Activated T-helper 17 cell treated with anti-CD3 and anti-CD28 coated beads, Interleukin-2, amount 50 U/mL, for 72 hours (primary cell): ENCODE data around the gene SASH1. TPM values are rescaled to one million over a fixed set of nuclear protein-coding genes. Genes with fewer than 3 reads are reported as not detected.

Experiments
- ATAC-seq: fragments of 150-1000 bp; cut with Tn5 transposase; replicated peaks from 2 replicates; pipeline ENCODE4 v1.10.0; 2021; ENCODE audit warnings: mild to moderate bottlenecking, moderate library complexity
- H3K27ac Mint-ChIP-seq: one replicate; pipeline ENCODE4 v1.8.0; 2022; ENCODE audit warnings: mixed read lengths
- H3K27me3 Mint-ChIP-seq: one replicate; pipeline ENCODE4 v1.8.0; 2022; ENCODE audit warnings: mixed read lengths
- H3K36me3 Mint-ChIP-seq: one replicate; pipeline ENCODE4 v1.8.0; 2022; ENCODE audit warnings: low read depth, mild to moderate bottlenecking, mixed read lengths
- H3K4me1 Mint-ChIP-seq: one replicate; pipeline ENCODE4 v1.8.0; 2022; ENCODE audit warnings: mixed read lengths
- H3K4me3 Mint-ChIP-seq: one replicate; pipeline ENCODE4 v1.8.0; 2022; ENCODE audit warnings: mild to moderate bottlenecking, mixed read lengths
- H3K9me3 Mint-ChIP-seq: one replicate; pipeline ENCODE4 v1.8.0; 2022; ENCODE audit warnings: mixed read lengths
- total RNA-seq, 2 donors: library from RNA; stranded (reverse); gene quantifications; one replicate each; pipeline ENCODE4 v1.2.3, GENCODE V29; 2022

Gene SASH1
- total RNA-seq, 2 donors from 2014 or later, result 1.8 to 2.9 TPM

- Mint-ChIP-seq H3K9me3 (no peaks in the 10 kb centered on the region), H3K27me3 (peaks cover 9% of the 10 kb centered on the region), H3K4me1 (peaks cover 13% of the 10 kb centered on the region), H3K36me3 (no peaks in the 10 kb centered on the region), H3K4me3 (peak overlapping the region; percentile 61), H3K27ac (peak overlapping the region; percentile 90)
- ATAC-seq, result no peak
Measured at GRCh38 chr6:148520109-148520841, 177.6 kb downstream of the SASH1 start.

GRCh38 chr6:148521158-148521557 is 178.5 kb downstream of the SASH1 start:
- no peak for ATAC-seq
- H3K27ac Mint-ChIP-seq, result peak overlapping the region; percentile 90
- H3K4me1 Mint-ChIP-seq, result peaks cover 17% of the 10 kb centered on the region
- peaks cover 9% of the 10 kb centered on the region for H3K27me3 Mint-ChIP-seq
- peak overlapping the region; percentile 61 for H3K4me3 Mint-ChIP-seq
- H3K9me3 Mint-ChIP-seq, result no peaks in the 10 kb centered on the region
- H3K36me3 Mint-ChIP-seq, result no peaks in the 10 kb centered on the region

- H3K4me1 Mint-ChIP-seq, result peaks cover 17% of the 10 kb centered on the region
- H3K27me3 Mint-ChIP-seq, result peaks cover 9% of the 10 kb centered on the region
- ATAC-seq, result peak; percentile 32
- peak overlapping the region; percentile 61 for H3K4me3 Mint-ChIP-seq
- H3K27ac Mint-ChIP-seq, result peak overlapping the region; percentile 90
- H3K36me3 Mint-ChIP-seq, result no peaks in the 10 kb centered on the region
- H3K9me3 Mint-ChIP-seq, result no peaks in the 10 kb centered on the region
Measured at GRCh38 chr6:148521586-148521985, 178.9 kb downstream of the SASH1 start.

DNA sequence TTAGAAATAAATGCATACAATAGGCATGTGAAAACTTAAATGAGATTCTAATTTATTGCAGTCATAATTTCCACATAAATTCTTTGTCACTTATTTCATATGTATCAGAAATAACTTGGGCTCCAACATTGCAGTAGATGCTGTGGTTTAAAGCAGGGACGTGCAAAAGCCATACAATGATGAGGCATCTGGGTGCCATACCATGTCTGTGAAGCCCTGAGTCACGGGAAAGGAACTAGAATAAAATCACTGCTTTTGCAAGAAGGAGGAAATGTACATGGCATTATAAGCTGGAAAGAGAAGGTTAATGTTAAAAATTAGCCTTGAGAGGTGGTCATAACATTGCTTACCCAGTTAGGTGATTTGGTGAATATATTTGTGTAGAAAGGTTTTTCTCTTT is 180.4 kb downstream of the SASH1 start:
- no peaks in the 10 kb centered on the region for H3K9me3 Mint-ChIP-seq
- peaks cover 17% of the 10 kb centered on the region for H3K4me1 Mint-ChIP-seq
- no peak overlapping the region for H3K4me3 Mint-ChIP-seq
- peaks cover 4% of the 10 kb centered on the region for H3K27me3 Mint-ChIP-seq
- no peak for ATAC-seq
- no peaks in the 10 kb centered on the region for H3K36me3 Mint-ChIP-seq
- H3K27ac Mint-ChIP-seq, result no peak overlapping the region

DNA sequence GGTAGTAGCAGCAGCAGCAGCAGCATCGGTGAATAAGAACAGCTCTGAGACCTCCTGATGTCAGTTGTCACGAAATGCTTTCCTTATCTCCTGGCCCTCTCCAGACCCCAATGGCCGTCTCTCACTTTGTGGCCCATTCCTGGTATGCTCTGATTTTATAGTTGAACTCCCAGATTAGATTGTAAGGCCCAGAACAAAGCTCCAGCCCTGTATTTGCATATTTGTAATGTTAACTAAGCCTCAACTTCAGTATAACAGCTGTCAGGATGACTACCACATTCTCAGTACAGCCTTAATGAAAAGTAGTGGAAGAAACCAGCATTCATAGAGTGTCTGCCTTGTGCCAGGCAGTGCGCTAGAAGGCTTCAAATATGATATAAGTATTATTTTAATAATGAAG is 180.9 kb downstream of the SASH1 start:
- Mint-ChIP-seq H3K27me3 (no peaks in the 10 kb centered on the region), H3K4me3 (no peak overlapping the region), H3K9me3 (no peaks in the 10 kb centered on the region), H3K36me3 (no peaks in the 10 kb centered on the region), H3K4me1 (peaks cover 17% of the 10 kb centered on the region), H3K27ac (no peak overlapping the region)
- ATAC-seq, result no peak

- Mint-ChIP-seq H3K4me1 (peaks cover 17% of the 10 kb centered on the region), H3K4me3 (peak overlapping the region; percentile 69)
Measured at GRCh38 chr6:148524471-148524882, 181.8 kb downstream of the SASH1 start.

GRCh38 chr6:148524976-148525375 is 182.3 kb downstream of the SASH1 start:
- Mint-ChIP-seq H3K4me3 (peak overlapping the region; percentile 69), H3K4me1 (peaks cover 17% of the 10 kb centered on the region), H3K9me3 (no peaks in the 10 kb centered on the region), H3K27ac (peak overlapping the region; percentile 96), H3K36me3 (no peaks in the 10 kb centered on the region), H3K27me3 (no peaks in the 10 kb centered on the region)
- peak; percentile 77 for ATAC-seq

More at GRCh38 chr6:148524471-148524882, 181.8 kb downstream of the SASH1 start:
- ATAC-seq, result peak; percentile 66
- Mint-ChIP-seq H3K27ac (peak overlapping the region; percentile 96), H3K36me3 (no peaks in the 10 kb centered on the region), H3K27me3 (no peaks in the 10 kb centered on the region), H3K9me3 (no peaks in the 10 kb centered on the region)

DNA sequence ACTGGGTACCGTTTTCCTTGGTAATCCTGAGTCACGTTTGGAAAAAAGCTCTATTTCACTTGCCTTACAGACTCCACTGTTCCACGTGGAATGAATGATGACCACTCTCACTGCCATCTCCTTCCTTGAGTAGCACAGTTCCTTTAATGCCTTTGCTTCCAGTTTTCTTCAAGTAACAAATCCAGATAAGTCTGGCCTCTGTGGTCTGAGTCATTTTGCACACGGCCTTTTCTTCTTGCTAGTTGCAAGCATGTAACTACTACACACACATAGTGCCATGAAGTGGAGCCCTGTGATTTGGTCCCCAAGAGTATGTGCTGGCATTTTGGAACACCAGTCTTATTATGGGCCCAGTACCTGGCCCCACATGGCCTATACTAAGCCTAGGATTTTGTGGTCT is 182.8 kb downstream of the SASH1 start:
- no peaks in the 10 kb centered on the region for H3K9me3 Mint-ChIP-seq
- H3K4me3 Mint-ChIP-seq, result peak overlapping the region; percentile 69
- peaks cover 17% of the 10 kb centered on the region for H3K4me1 Mint-ChIP-seq
- H3K27me3 Mint-ChIP-seq, result no peaks in the 10 kb centered on the region
- H3K36me3 Mint-ChIP-seq, result no peaks in the 10 kb centered on the region
- peak; percentile 26 for ATAC-seq
- peak overlapping the region; percentile 96 for H3K27ac Mint-ChIP-seq

GRCh38 chr6:148526145-148526544 is 183.5 kb downstream of the SASH1 start:
- no peak overlapping the region for H3K4me3 Mint-ChIP-seq
- H3K9me3 Mint-ChIP-seq, result no peaks in the 10 kb centered on the region
- H3K36me3 Mint-ChIP-seq, result no peaks in the 10 kb centered on the region
- peaks cover 16% of the 10 kb centered on the region for H3K4me1 Mint-ChIP-seq
- H3K27me3 Mint-ChIP-seq, result no peaks in the 10 kb centered on the region
- no peak overlapping the region for H3K27ac Mint-ChIP-seq
- no peak for ATAC-seq

DNA sequence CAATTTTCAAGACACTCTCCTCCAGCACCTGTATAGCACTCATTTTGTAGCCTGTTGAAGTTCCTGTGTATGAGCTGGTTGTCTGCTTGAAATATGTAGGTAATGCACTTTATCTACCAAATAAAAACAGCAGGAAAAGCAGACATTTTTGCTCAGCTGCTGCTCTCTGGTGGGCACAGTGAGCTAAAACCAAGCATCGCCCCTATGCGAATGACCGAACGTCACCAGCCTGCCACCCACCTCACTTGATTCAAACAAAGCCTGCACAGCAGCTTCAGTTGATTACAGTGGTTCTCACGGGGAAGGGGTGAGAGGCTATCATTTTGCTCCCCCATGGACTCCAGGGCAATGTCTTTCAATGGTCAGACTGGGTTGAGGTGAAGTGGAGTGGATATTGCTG is 185.7 kb downstream of the SASH1 start:
- H3K4me1 Mint-ChIP-seq, result peaks cover 7% of the 10 kb centered on the region
- H3K36me3 Mint-ChIP-seq, result no peaks in the 10 kb centered on the region
- H3K4me3 Mint-ChIP-seq, result no peak overlapping the region
- H3K9me3 Mint-ChIP-seq, result no peaks in the 10 kb centered on the region
- ATAC-seq, result no peak
- H3K27me3 Mint-ChIP-seq, result peaks cover 4% of the 10 kb centered on the region
- no peak overlapping the region for H3K27ac Mint-ChIP-seq

GRCh38 chr6:148529010-148529409 is 186.4 kb downstream of the SASH1 start:
- ATAC-seq, result no peak
- Mint-ChIP-seq H3K27me3 (peaks cover 9% of the 10 kb centered on the region), H3K4me1 (peaks cover 7% of the 10 kb centered on the region), H3K4me3 (no peak overlapping the region), H3K27ac (no peak overlapping the region), H3K9me3 (no peaks in the 10 kb centered on the region), H3K36me3 (no peaks in the 10 kb centered on the region)

- Mint-ChIP-seq H3K27me3 (peaks cover 9% of the 10 kb centered on the region), H3K36me3 (no peaks in the 10 kb centered on the region), H3K27ac (no peak overlapping the region), H3K4me3 (no peak overlapping the region), H3K4me1 (peaks cover 2% of the 10 kb centered on the region), H3K9me3 (no peaks in the 10 kb centered on the region)
- peak; percentile 46 for ATAC-seq
Measured at GRCh38 chr6:148530394-148530953, 187.8 kb downstream of the SASH1 start.

- H3K36me3 Mint-ChIP-seq, result no peaks in the 10 kb centered on the region
- no peaks in the 10 kb centered on the region for H3K9me3 Mint-ChIP-seq
- H3K4me3 Mint-ChIP-seq, result no peak overlapping the region
- no peaks in the 10 kb centered on the region for H3K4me1 Mint-ChIP-seq
- H3K27me3 Mint-ChIP-seq, result peaks cover 9% of the 10 kb centered on the region
- no peak for ATAC-seq
- no peak overlapping the region for H3K27ac Mint-ChIP-seq
Measured at GRCh38 chr6:148530976-148531375, 188.3 kb downstream of the SASH1 start.

- Mint-ChIP-seq H3K36me3 (no peaks in the 10 kb centered on the region), H3K4me1 (no peaks in the 10 kb centered on the region)
- no peak for ATAC-seq
Measured at GRCh38 chr6:148532698-148533097, 190.1 kb downstream of the SASH1 start.

DNA sequence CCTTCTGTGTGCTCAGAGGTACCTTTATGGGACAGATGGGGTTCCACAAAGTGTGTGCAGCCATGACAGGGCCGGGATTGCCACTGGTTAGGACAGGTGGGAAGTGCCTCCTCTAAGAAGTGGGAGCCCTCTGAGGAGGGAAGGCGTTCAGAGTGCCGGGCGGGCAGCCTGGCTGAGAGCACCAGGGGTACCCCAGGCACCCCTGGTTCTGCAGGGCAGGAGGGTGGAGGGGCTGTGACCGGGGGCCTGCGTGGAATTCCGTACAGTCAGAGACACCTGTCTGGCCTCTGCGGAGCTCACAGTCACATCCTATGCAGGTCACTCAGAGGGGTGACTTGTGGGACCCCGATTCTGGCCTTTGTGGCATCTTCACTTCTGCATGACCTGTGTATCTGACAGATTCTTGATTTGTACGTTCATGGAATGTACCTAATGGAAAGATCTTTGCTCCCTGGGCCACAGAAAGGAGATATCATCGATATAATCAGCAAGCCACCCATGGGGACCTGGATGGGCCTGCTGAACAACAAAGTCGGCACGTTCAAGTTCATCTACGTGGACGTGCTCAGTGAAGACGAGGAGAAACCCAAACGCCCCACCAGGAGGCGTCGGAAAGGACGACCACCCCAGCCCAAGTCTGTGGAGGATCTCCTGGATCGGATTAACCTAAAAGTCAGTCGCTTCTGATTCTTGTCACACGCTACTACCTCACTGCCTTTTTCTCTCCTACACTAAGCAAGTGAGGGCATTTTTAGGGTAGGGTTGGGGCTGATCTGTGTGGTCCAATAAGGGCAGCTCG is 190.9 kb downstream of the SASH1 start:
- H3K4me1 Mint-ChIP-seq, result no peaks in the 10 kb centered on the region
- no peak overlapping the region for H3K4me3 Mint-ChIP-seq
- no peaks in the 10 kb centered on the region for H3K9me3 Mint-ChIP-seq
- H3K36me3 Mint-ChIP-seq, result no peaks in the 10 kb centered on the region
- H3K27me3 Mint-ChIP-seq, result peaks cover 12% of the 10 kb centered on the region
- no peak for ATAC-seq
- no peak overlapping the region for H3K27ac Mint-ChIP-seq

More at GRCh38 chr6:148532698-148533097, 190.1 kb downstream of the SASH1 start:
- H3K4me3 Mint-ChIP-seq, result no peak overlapping the region
- peaks cover 12% of the 10 kb centered on the region for H3K27me3 Mint-ChIP-seq
- H3K27ac Mint-ChIP-seq, result no peak overlapping the region
- no peaks in the 10 kb centered on the region for H3K9me3 Mint-ChIP-seq
